ENCODE measurements around the gene ZCCHC8. TPM values are rescaled to one million over a fixed set of nuclear protein-coding genes. Genes with fewer than 3 reads are reported as not detected.

The ZCCHC8 gene
- total RNA-seq: 10 to 100 TPM; 30.4 to 40.8 (median 37.5) TPM

DNA sequence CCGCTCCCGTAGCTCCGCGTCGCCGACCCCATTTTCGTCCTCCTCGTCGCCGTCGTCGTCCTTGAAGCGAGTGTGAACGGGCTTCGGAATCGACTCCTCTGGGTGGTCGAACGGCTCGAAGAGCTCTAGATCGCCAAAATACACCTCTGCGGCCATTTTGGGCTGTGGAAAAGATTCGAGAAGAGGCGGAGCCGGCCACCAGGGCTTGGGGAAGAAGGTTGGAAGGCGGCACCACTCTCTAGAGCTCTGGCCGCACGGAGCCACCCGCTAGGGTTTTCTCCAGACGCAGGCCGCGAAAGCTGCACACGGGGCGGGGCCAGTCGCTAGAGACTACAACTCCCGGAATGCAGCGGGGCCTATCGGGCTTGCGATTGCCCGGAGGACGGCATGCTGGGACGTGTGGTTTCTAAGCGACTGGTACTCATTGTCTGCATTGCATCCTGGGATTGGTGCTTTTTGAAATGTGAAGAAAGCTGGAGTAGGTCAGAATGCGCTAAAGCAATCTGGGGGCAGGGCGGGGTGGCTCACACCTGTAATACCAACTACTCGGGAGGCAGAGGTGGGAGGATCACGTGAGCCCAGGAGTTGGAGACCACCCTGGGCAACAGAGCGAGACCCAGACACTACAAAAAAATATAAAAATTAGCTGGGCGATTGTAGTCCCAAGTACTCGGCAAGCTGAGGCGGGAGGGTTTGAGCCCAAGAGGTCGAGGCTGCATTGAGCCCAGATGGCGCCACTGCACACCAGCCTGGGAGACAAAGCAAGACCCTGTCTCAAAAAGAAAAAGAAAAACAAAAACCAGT, at the start of gene ZCCHC8:
Gene ZCCHC8, minus strand, starts transcription at position 248 of the 804 bp plus-strand sequence. Its CDS starts 92 bp downstream, at position 156.
- no peaks in the 10 kb centered on the region for H3K27me3 ChIP-seq
- peak; percentile 40 to 97 for TF ChIP-seq POLR2A (IDR thresholded peaks at IDR 0.05)
- TF ChIP-seq, protein P1, sequence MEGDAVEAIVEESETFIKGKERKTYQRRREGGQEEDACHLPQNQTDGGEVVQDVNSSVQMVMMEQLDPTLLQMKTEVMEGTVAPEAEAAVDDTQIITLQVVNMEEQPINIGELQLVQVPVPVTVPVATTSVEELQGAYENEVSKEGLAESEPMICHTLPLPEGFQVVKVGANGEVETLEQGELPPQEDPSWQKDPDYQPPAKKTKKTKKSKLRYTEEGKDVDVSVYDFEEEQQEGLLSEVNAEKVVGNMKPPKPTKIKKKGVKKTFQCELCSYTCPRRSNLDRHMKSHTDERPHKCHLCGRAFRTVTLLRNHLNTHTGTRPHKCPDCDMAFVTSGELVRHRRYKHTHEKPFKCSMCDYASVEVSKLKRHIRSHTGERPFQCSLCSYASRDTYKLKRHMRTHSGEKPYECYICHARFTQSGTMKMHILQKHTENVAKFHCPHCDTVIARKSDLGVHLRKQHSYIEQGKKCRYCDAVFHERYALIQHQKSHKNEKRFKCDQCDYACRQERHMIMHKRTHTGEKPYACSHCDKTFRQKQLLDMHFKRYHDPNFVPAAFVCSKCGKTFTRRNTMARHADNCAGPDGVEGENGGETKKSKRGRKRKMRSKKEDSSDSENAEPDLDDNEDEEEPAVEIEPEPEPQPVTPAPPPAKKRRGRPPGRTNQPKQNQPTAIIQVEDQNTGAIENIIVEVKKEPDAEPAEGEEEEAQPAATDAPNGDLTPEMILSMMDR (IDR thresholded peaks at IDR 0.05): peak in 2 of 6 experiments; percentile 27 to 36
- peaks cover 26 to 28% of the 10 kb centered on the region in 2 donors for H3K36me3 ChIP-seq
- peaks cover 9 to 19% of the 10 kb centered on the region in 2 donors for H3K4me1 ChIP-seq
- H3K9me3 ChIP-seq: no peaks in the 10 kb centered on the region
- peak within 1 kb of the TSS; percentile 62 to 81 (median 70) for H3K4me3 ChIP-seq (replicated peaks in 1 of 3)
- H3K27ac ChIP-seq: peak within 1 kb of the TSS; percentile 92 to 97 (median 94)
- intact Hi-C loops (cut with DNase I): no loop called here
- 5 to 6% methylated on average over 27 to 31 of the region's 52 CpGs for WGBS, 2 donors
- peak; percentile 98 for DNase-seq

DNA sequence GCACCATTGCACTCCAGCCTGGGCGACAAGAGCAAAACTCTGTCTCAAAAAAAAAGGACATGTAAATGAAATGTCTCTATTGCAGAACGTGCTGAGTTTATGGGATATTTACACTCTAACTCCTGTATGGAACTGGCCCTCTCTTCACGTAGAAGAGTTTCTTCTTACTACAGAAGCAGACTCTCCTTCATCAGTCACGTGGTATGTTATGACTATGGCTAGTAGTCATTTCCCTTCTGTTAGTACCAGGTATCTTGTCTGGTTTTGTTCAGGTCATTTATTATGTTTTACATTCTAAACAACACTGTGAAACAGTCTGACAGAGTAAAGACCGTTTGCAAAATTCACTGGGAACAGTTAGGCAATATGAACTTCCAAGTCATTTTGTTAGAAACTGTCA, 46.6 kb upstream of the ZCCHC8 start:
- no peaks in the 10 kb centered on the region for H3K27me3 ChIP-seq
- intact Hi-C loops (cut with DNase I): no loop called here
- DNase-seq: no peak
- no peaks in the 10 kb centered on the region for H3K9me3 ChIP-seq
- WGBS, 2 donors: 92 to 93% methylated on average over 5 of the region's 5 CpGs
- no peak overlapping the region for H3K4me3 ChIP-seq (replicated peaks in 1 of 3)
- peaks cover 0 to 5% of the 10 kb centered on the region in 2 donors for H3K36me3 ChIP-seq
- H3K27ac ChIP-seq: no peak overlapping the region
- no peak for TF ChIP-seq POLR2A (IDR thresholded peaks at IDR 0.05)
- TF ChIP-seq, protein P1 (IDR thresholded peaks at IDR 0.05): no peak
- H3K4me1 ChIP-seq: no peaks in the 10 kb centered on the region

GRCh38 chr12:122545855-122546254, 45.1 kb upstream of the ZCCHC8 start:
- Histone ChIP-seq H3K27ac (no peak overlapping the region), H3K4me1 (no peaks in the 10 kb centered on the region), H3K36me3 (peaks cover 0 to 5% of the 10 kb centered on the region in 2 donors), H3K4me3 (replicated peaks in 1 of 3) (no peak overlapping the region), H3K27me3 (no peaks in the 10 kb centered on the region), H3K9me3 (no peaks in the 10 kb centered on the region)
- TF ChIP-seq, protein P1 (IDR thresholded peaks at IDR 0.05): no peak
- no peak for TF ChIP-seq POLR2A (IDR thresholded peaks at IDR 0.05)
- 97 to 99% methylated on average over 2 of the region's 2 CpGs for WGBS, 2 donors
- intact Hi-C loops (cut with DNase I): no loop called here
- DNase-seq: no peak

DNA sequence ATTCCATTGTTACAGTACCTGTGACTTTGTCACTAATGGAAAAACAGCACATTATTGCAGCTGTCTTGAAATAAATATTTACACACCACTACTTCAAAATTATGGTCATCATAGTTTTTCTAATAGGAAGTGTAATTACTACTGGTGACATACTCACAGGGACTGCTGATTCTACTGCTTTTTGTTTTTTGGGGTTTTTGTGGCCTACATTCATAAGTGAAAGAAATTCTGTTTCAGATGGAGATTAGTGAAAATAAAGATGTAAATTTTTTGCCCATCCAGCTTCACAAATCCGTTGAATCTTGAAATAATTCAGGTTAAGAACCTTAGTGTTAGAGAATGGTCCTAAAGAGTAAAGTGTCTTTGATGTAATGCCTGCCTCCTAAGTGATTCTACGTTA, 43.8 kb upstream of the ZCCHC8 start:
- Histone ChIP-seq H3K36me3 (peaks cover 0 to 5% of the 10 kb centered on the region in 2 donors), H3K27ac (no peak overlapping the region)
- 91 to 94% methylated on average over 2 of the region's 2 CpGs for WGBS, 2 donors

More for the DNA sequence above, 43.8 kb upstream of the ZCCHC8 start:
- Histone ChIP-seq H3K9me3 (no peaks in the 10 kb centered on the region), H3K4me1 (no peaks in the 10 kb centered on the region), H3K4me3 (replicated peaks in 1 of 3) (no peak overlapping the region), H3K27me3 (no peaks in the 10 kb centered on the region)
- TF ChIP-seq, protein P1 (IDR thresholded peaks at IDR 0.05): no peak
- TF ChIP-seq POLR2A (IDR thresholded peaks at IDR 0.05): no peak
- intact Hi-C loops (cut with DNase I): no loop called here
- DNase-seq: no peak
